ENCODE data around the gene CAMK2B. TPM values are rescaled to one million over a fixed set of nuclear protein-coding genes. Genes with fewer than 3 reads are reported as not detected.

The CAMK2B gene
- polyA plus RNA-seq, 1 donor (not counting 4 experiments of a cell fraction or from before 2014, with no cell fraction given) = 0.25 TPM

- FAIRE-seq (no peak), DNase-seq (ENCODE audit: low read depth, low spot score) (no peak)
- Histone ChIP-seq H3K4me2 (ENCODE audit: control insufficient read depth, extremely low read depth, insufficient read depth, low read depth, low read length) (no peak overlapping the region), H2AFZ (ENCODE audit: control insufficient read depth, low read length) (no peak overlapping the region), H3K9me1 (ENCODE audit: control insufficient read depth, extremely low read depth, insufficient read depth, low read length) (no peaks in the 10 kb centered on the region), H3K4me3 (ENCODE audit: control insufficient read depth in 2 of 3, extremely low read depth in 1 of 3, insufficient read depth in 2 of 3, low read depth in 1 of 3, low read length in 3 of 3) (no peak overlapping the region), H3K36me3 (ENCODE audit: control insufficient read depth in 2 of 2, extremely low read depth in 1 of 2, insufficient read depth in 2 of 2, low read length in 2 of 2) (no peaks in the 10 kb centered on the region), H3K27me3 (ENCODE audit: control insufficient read depth, extremely low read depth, insufficient read depth, low read length) (peaks cover 40% of the 10 kb centered on the region), H3K4me1 (ENCODE audit: control insufficient read depth, extremely low read depth, insufficient read depth, low read length) (no peaks in the 10 kb centered on the region), H3K27ac (ENCODE audit: control insufficient read depth, insufficient read depth, low read length) (no peak overlapping the region), H3K9ac (ENCODE audit: control insufficient read depth, extremely low read depth, insufficient read depth, low read length) (no peak overlapping the region), H3K9me3 (ENCODE audit: control insufficient read depth, low read depth, low read length) (no peaks in the 10 kb centered on the region), H3K79me2 (ENCODE audit: control insufficient read depth, insufficient read depth, low read length) (no peaks in the 10 kb centered on the region), H4K20me1 (ENCODE audit: control insufficient read depth, extremely low read depth, insufficient read depth, low read length) (no peaks in the 10 kb centered on the region)
- TF ChIP-seq EZH2 (IDR thresholded peaks at IDR 0.05; ENCODE audit: low read length) (no peak), CTCF (optimal IDR thresholded peaks at IDR 0.05 in 1 of 3, IDR thresholded peaks at IDR 0.05 in 1 of 3, conservative IDR thresholded peaks at IDR 0.05 in 1 of 3; ENCODE audit: extremely low read depth in 1 of 3, insufficient read depth in 2 of 3, low read length in 3 of 3) (no peak)
- dilution Hi-C loops (cut with MboI; ENCODE audit: extremely low pct_ligation_motif_present, low sequenced_read_pairs) = no loop called here
Observed at GRCh38 chr7:44323381-44324203, 1.8 kb downstream of the CAMK2B start.

DNA sequence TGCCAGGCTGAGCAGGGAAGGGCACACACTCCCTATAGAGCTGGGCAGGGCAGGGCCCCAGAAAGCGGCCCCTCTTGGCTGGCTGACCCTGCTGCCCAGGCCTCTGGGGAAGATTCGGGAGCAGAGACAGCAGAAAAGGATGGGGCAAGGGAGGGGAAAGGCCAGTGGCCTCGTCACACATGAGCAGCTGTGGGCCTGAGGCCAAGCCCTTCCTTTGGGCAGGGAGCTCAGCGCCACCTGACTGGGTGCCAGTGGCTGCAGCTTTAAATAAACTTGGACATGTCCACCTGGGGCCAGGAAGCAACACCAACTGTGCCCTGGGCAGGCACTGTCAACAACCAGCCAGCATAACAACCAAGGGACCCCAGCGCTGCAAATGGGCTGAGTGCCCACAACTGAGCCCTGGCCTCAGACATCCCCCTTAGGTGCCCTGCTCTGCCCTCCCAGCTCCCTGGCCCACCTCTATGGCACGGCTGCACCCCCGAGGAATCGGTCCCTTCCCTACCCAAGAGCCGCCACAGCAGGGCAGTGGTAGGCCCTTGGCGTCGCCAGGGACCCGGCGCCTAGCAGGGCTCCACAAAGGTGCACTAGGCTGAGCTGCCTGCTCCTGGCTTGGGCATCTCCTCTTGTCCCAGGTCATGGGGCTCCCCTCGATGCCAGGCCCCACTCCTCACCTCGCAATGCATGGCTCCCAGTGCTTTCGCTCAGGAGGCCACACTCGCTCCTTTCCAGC is 2.6 kb downstream of the CAMK2B start:
- no peaks in the 10 kb centered on the region for H3K9me3 ChIP-seq (ENCODE audit: control insufficient read depth, low read depth, low read length)
- FAIRE-seq = no peak
- H3K27me3 ChIP-seq (ENCODE audit: control insufficient read depth, extremely low read depth, insufficient read depth, low read length) = peaks cover 35% of the 10 kb centered on the region
- no peak overlapping the region for H3K9ac ChIP-seq (ENCODE audit: control insufficient read depth, extremely low read depth, insufficient read depth, low read length)
- dilution Hi-C loops (cut with MboI; ENCODE audit: extremely low pct_ligation_motif_present, low sequenced_read_pairs) = no loop called here
- no peak overlapping the region for H3K4me3 ChIP-seq (ENCODE audit: control insufficient read depth in 2 of 3, extremely low read depth in 1 of 3, insufficient read depth in 2 of 3, low read depth in 1 of 3, low read length in 3 of 3)
- H3K27ac ChIP-seq (ENCODE audit: control insufficient read depth, insufficient read depth, low read length) = no peak overlapping the region
- no peaks in the 10 kb centered on the region for H3K36me3 ChIP-seq (ENCODE audit: control insufficient read depth in 2 of 2, extremely low read depth in 1 of 2, insufficient read depth in 2 of 2, low read length in 2 of 2)
- no peak for DNase-seq (ENCODE audit: low read depth, low spot score)
- no peaks in the 10 kb centered on the region for H3K79me2 ChIP-seq (ENCODE audit: control insufficient read depth, insufficient read depth, low read length)
- no peak overlapping the region for H2AFZ ChIP-seq (ENCODE audit: control insufficient read depth, low read length)
- no peaks in the 10 kb centered on the region for H3K4me1 ChIP-seq (ENCODE audit: control insufficient read depth, extremely low read depth, insufficient read depth, low read length)
- no peaks in the 10 kb centered on the region for H4K20me1 ChIP-seq (ENCODE audit: control insufficient read depth, extremely low read depth, insufficient read depth, low read length)
- H3K9me1 ChIP-seq (ENCODE audit: control insufficient read depth, extremely low read depth, insufficient read depth, low read length) = no peaks in the 10 kb centered on the region
- TF ChIP-seq EZH2 (IDR thresholded peaks at IDR 0.05; ENCODE audit: low read length) = no peak
- no peak for TF ChIP-seq CTCF (optimal IDR thresholded peaks at IDR 0.05 in 1 of 3, IDR thresholded peaks at IDR 0.05 in 1 of 3, conservative IDR thresholded peaks at IDR 0.05 in 1 of 3; ENCODE audit: extremely low read depth in 1 of 3, insufficient read depth in 2 of 3, low read length in 3 of 3)
- no peak overlapping the region for H3K4me2 ChIP-seq (ENCODE audit: control insufficient read depth, extremely low read depth, insufficient read depth, low read depth, low read length)
